Naive thymus-derived CD4-positive, alpha-beta T cell (primary cell): ENCODE results near the gene SPEM3. TPM values are rescaled to one million over a fixed set of nuclear protein-coding genes. Genes with fewer than 3 reads are reported as not detected.
A peak's percentile ranks its signal among the peaks of the same experiment; 100 is the strongest.

ENCODE experiments used
- ATAC-seq: fragments of 150-1000 bp; cut with Tn5 transposase; 2 replicates; pipeline ENCODE4 v1.10.0; 2021; ENCODE audit warnings: mild to moderate bottlenecking, moderate library complexity
- CTCF ChIA-PET: fragments of 350-600 bp; sonication (Branson Sonifier 250); formaldehyde crosslinking; loops from one replicate; lab custom pipeline; 2021; ENCODE audit warnings: antibody characterized with exemption; lab: Charles Lee
- POLR2A ChIA-PET: fragments of 350-600 bp; sonication (Branson Sonifier 250); formaldehyde crosslinking; loops from one replicate; lab custom pipeline; 2021; ENCODE audit warnings: antibody characterized with exemption, inconsistent platforms; lab: Charles Lee
- DNase-seq, 9 donors: peaks; one replicate each; pipeline versions ENCODE4 v3.0.0 to v3.0.0-alpha.2; 2020 to 2022; ENCODE audit warnings: mixed read lengths in 1 of 9
- H3K27ac ChIP-seq: one replicate; pipeline ENCODE4 v1.7.0; 2013; ENCODE audit warnings: mild to moderate bottlenecking, low read depth, low read length, moderate library complexity
- H3K27me3 ChIP-seq, 2 donors: one replicate each; pipeline ENCODE4 v1.7.0; 2013; ENCODE audit warnings: low read length in 2 of 2, mild to moderate bottlenecking in 2 of 2, moderate library complexity in 2 of 2; ENCODE audit not compliant: control insufficient read depth in 2 of 2, insufficient read depth in 2 of 2
- H3K36me3 ChIP-seq, 3 experiments: 1 replicate in 2 of 3; 2 replicates in 1 of 3; pipeline ENCODE4 v1.7.0; 2013; ENCODE audit warnings: low read length in 3 of 3, mild to moderate bottlenecking in 3 of 3, moderate library complexity in 1 of 3; ENCODE audit not compliant: insufficient read depth in 3 of 3, control insufficient read depth in 2 of 3
- H3K4me1 ChIP-seq, 2 donors: one replicate each; pipeline ENCODE4 v1.7.0; 2013; ENCODE audit warnings: low read length in 2 of 2, mild to moderate bottlenecking in 2 of 2, moderate library complexity in 1 of 2; ENCODE audit not compliant: control insufficient read depth in 2 of 2, insufficient read depth in 2 of 2
- H3K4me3 ChIP-seq: 2 replicates; pipeline ENCODE4 v1.7.0; 2013; ENCODE audit warnings: mild to moderate bottlenecking, low read length
- H3K9me3 ChIP-seq, 3 experiments: 1 replicate in 2 of 3; 2 replicates in 1 of 3; pipeline ENCODE4 v1.7.0; 2013; ENCODE audit warnings: low read length in 3 of 3; ENCODE audit not compliant: control insufficient read depth in 2 of 3
- H3K27ac Mint-ChIP-seq, 9 donors: one replicate each; pipeline ENCODE4 v1.8.0; 2020 to 2022; ENCODE audit warnings: mixed read lengths in 9 of 9, mild to moderate bottlenecking in 8 of 9, moderate library complexity in 5 of 9, inconsistent platforms in 2 of 9
- H3K27me3 Mint-ChIP-seq, 5 donors: one replicate each; pipeline ENCODE4 v1.8.0; 2021 to 2022; ENCODE audit warnings: mixed read lengths in 5 of 5, mild to moderate bottlenecking in 1 of 5
- H3K36me3 Mint-ChIP-seq, 5 donors: one replicate each; pipeline ENCODE4 v1.8.0; 2020 to 2022; ENCODE audit warnings: mixed read lengths in 5 of 5, mild to moderate bottlenecking in 3 of 5, inconsistent platforms in 1 of 5
- H3K4me1 Mint-ChIP-seq, 7 donors: one replicate each; pipeline ENCODE4 v1.8.0; 2020 to 2022; ENCODE audit warnings: mixed read lengths in 7 of 7, mild to moderate bottlenecking in 3 of 7, inconsistent platforms in 1 of 7
- H3K4me3 Mint-ChIP-seq, 10 donors: one replicate each; pipeline ENCODE4 v1.8.0; 2020 to 2022; ENCODE audit warnings: mild to moderate bottlenecking in 10 of 10, mixed read lengths in 10 of 10, moderate library complexity in 6 of 10, inconsistent platforms in 2 of 10
- H3K9me3 Mint-ChIP-seq, 11 donors: one replicate each; pipeline ENCODE4 v1.8.0; 2020 to 2022; ENCODE audit warnings: mixed read lengths in 11 of 11, mild to moderate bottlenecking in 4 of 11, inconsistent platforms in 1 of 11, moderate library complexity in 1 of 11
- intact Hi-C, 2 donors: fragments of 100-400 bp; cut with micrococcal nuclease; formaldehyde crosslinking; loops; one replicate each; pipeline ENCODE4 v1.15.1; 2023
- polyA plus RNA-seq, 2 donors: library from polyadenylated mRNA; unstranded; fragments of 300-500 nt; fragmentation: Illumina TruSeq; gene quantifications; one replicate each; pipeline ENCODE4 v1.2.3, GENCODE V29; 2021
- total RNA-seq, 6 experiments: library from RNA in 5 of 6; stranded (reverse) in 5 of 6; gene quantifications; 1 replicate in 5 of 6; 2 replicates in 1 of 6; pipeline ENCODE4 v1.2.3 and lab custom pipeline; 2021 to 2026

Gene SPEM3
- total and polyA plus RNA-seq, 7 experiments from 2014 or later: not detected

DNA sequence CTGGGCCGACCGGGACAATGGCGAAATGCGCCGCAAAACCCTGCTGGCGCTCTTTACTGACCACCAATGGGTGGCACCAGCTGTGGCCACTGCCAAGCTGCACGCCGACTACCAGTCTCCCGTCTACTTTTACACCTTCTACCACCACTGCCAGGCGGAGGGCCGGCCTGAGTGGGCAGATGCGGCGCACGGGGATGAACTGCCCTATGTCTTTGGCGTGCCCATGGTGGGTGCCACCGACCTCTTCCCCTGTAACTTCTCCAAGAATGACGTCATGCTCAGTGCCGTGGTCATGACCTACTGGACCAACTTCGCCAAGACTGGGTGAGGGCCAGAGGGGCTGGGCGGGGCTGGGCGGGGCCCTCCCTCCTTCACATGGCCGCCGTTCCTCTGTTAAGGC is 12.9 kb upstream of the SPEM3 start:
- H3K27me3 ChIP-seq: no peaks in the 10 kb centered on the region
- no peaks in the 10 kb centered on the region for H3K36me3 ChIP-seq
- Mint-ChIP-seq H3K27ac (no peak overlapping the region), H3K4me1 (peaks cover 0 to 7% (median 0%) of the 10 kb centered on the region in 7 donors), H3K4me3 (no peak overlapping the region), H3K9me3 (no peaks in the 10 kb centered on the region), H3K36me3 (no peaks in the 10 kb centered on the region), H3K27me3 (no peaks in the 10 kb centered on the region)
- no peak for DNase-seq
- CTCF ChIA-PET: no interaction called here
- intact Hi-C loops: loop anchor here in 1 of 2 donors (1.0 to 2.0 kb wide), 2 partner anchors 59 to 135 kb away; partner anchors contain the start of gene SLC2A4
- no peaks in the 10 kb centered on the region for H3K4me1 ChIP-seq
- no peak overlapping the region for H3K27ac ChIP-seq
- H3K4me3 ChIP-seq: no peak overlapping the region
- no peaks in the 10 kb centered on the region for H3K9me3 ChIP-seq
- ATAC-seq: no peak
- POLR2A ChIA-PET: no interaction called here

DNA sequence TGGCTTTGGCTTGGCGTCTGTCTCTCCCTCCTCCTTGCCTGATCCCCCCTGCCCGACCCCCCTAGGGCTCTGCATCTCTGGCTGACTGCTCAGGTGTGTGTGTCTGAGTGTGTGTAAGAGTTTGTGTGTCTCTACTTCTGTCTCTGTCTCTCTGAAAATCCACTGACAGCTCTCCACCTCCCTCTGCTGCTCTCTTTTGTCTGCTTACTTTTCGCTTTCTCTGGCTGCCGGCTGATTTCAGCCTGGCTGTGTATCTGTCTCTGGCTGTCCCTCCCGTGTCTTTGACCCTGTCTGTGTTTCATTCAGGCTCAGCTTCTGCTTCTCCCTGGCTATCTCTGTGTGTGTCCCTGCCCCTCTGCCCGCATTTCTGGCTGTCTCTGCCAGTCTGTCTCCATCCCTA is 12.3 kb upstream of the SPEM3 start:
- ATAC-seq: no peak
- POLR2A ChIA-PET: interaction anchor here (1.0 kb wide), 1 partner anchor 13 kb away, joined by 3 read pairs; no protein-coding TSS in a partner anchor
- intact Hi-C loops: loop anchor here in 1 of 2 donors (1.0 to 2.0 kb wide), 2 partner anchors 60 to 136 kb away; partner anchors contain the start of gene SLC2A4

DNA sequence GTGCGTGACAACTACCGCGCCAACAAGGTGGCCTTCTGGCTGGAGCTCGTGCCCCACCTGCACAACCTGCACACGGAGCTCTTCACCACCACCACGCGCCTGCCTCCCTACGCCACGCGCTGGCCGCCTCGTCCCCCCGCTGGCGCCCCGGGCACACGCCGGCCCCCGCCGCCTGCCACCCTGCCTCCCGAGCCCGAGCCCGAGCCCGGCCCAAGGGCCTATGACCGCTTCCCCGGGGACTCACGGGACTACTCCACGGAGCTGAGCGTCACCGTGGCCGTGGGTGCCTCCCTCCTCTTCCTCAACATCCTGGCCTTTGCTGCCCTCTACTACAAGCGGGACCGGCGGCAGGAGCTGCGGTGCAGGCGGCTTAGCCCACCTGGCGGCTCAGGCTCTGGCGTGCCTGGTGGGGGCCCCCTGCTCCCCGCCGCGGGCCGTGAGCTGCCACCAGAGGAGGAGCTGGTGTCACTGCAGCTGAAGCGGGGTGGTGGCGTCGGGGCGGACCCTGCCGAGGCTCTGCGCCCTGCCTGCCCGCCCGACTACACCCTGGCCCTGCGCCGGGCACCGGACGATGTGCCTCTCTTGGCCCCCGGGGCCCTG is 11.5 kb upstream of the SPEM3 start:
- H3K27me3 Mint-ChIP-seq: no peaks in the 10 kb centered on the region
- POLR2A ChIA-PET: interaction anchor here (0.7 to 1.0 kb wide), 2 partner anchors 14 to 44 kb away, joined by 3 read pairs; no protein-coding TSS in a partner anchor
- Histone ChIP-seq H3K4me3 (no peak overlapping the region), H3K4me1 (no peaks in the 10 kb centered on the region), H3K27ac (no peak overlapping the region), H3K9me3 (no peaks in the 10 kb centered on the region), H3K27me3 (no peaks in the 10 kb centered on the region), H3K36me3 (no peaks in the 10 kb centered on the region)
- DNase-seq: no peak
- CTCF ChIA-PET: interaction anchor here (0.5 to 0.7 kb wide), 2 partner anchors 17 to 61 kb away, joined by 3 to 4 read pairs; no protein-coding TSS in a partner anchor
- ATAC-seq: no peak
- H3K4me1 Mint-ChIP-seq: peaks cover 0 to 7% (median 0%) of the 10 kb centered on the region in 7 donors
- no peaks in the 10 kb centered on the region for H3K36me3 Mint-ChIP-seq
- H3K9me3 Mint-ChIP-seq: no peaks in the 10 kb centered on the region
- no peak overlapping the region for H3K27ac Mint-ChIP-seq
- intact Hi-C loops: loop anchor here in 1 of 2 donors (2.0 kb wide), 1 partner anchor 136 kb away; the partner anchor contains the start of gene SLC2A4
- no peak overlapping the region for H3K4me3 Mint-ChIP-seq

More for the DNA sequence above, 12.3 kb upstream of the SPEM3 start:
- H3K36me3 Mint-ChIP-seq: no peaks in the 10 kb centered on the region
- H3K4me1 Mint-ChIP-seq: peaks cover 0 to 7% (median 0%) of the 10 kb centered on the region in 7 donors
- Histone ChIP-seq H3K27me3 (no peaks in the 10 kb centered on the region), H3K4me1 (no peaks in the 10 kb centered on the region), H3K36me3 (no peaks in the 10 kb centered on the region), H3K27ac (no peak overlapping the region), H3K4me3 (no peak overlapping the region), H3K9me3 (no peaks in the 10 kb centered on the region)
- DNase-seq: peak in 1 of 9 donors; percentile 12
- CTCF ChIA-PET: no interaction called here
- peak overlapping the region in 1 of 9 donors; percentile 6 for H3K27ac Mint-ChIP-seq
- no peaks in the 10 kb centered on the region for H3K9me3 Mint-ChIP-seq
- H3K4me3 Mint-ChIP-seq: no peak overlapping the region
- no peaks in the 10 kb centered on the region for H3K27me3 Mint-ChIP-seq

DNA sequence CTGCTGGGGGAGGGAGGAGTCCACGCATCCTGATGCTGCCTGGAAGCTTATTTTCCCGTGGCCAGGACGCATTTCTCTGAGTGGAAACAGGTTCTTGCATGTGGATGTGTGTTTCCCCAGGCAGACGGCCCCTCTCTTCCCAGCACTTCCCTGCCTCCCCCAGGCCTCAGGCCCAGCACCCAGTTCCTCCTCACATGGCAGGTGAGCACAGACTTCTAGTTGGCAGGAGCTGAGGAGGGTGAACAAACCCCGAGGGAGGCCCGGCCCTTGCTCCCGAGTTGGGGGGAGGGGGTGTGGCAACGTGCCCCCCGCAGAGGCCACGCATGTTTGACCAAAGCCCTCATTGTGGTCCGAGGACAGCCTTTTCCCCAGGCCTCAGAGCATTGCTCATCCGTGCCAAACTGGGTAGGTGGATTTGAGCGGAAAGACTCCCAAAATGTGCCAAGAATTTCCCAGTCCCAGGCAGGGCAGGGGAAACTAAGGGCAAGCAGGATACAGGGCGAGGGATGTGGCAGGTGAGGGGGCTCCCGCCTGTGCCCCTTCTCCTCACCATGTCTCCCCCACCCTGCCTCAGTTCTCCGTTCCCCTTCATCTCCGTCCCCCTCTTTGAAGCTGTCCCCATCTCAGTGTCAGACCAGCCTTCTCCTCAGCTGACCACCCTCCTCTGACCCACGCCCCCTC is 10.0 kb upstream of the SPEM3 start:
- no peaks in the 10 kb centered on the region for H3K4me1 ChIP-seq
- POLR2A ChIA-PET: no interaction called here
- intact Hi-C loops: no loop called here
- DNase-seq (no peak), ATAC-seq (no peak)
- Mint-ChIP-seq H3K27ac (peak overlapping the region in 1 of 9 donors; percentile 62), H3K27me3 (no peaks in the 10 kb centered on the region), H3K36me3 (no peaks in the 10 kb centered on the region), H3K4me3 (no peak overlapping the region), H3K4me1 (peaks cover 0 to 7% (median 0%) of the 10 kb centered on the region in 7 donors), H3K9me3 (no peaks in the 10 kb centered on the region)
- CTCF ChIA-PET: no interaction called here
- no peaks in the 10 kb centered on the region for H3K36me3 ChIP-seq
- no peaks in the 10 kb centered on the region for H3K27me3 ChIP-seq
- no peak overlapping the region for H3K27ac ChIP-seq
- H3K9me3 ChIP-seq: no peaks in the 10 kb centered on the region
- no peak overlapping the region for H3K4me3 ChIP-seq

DNA sequence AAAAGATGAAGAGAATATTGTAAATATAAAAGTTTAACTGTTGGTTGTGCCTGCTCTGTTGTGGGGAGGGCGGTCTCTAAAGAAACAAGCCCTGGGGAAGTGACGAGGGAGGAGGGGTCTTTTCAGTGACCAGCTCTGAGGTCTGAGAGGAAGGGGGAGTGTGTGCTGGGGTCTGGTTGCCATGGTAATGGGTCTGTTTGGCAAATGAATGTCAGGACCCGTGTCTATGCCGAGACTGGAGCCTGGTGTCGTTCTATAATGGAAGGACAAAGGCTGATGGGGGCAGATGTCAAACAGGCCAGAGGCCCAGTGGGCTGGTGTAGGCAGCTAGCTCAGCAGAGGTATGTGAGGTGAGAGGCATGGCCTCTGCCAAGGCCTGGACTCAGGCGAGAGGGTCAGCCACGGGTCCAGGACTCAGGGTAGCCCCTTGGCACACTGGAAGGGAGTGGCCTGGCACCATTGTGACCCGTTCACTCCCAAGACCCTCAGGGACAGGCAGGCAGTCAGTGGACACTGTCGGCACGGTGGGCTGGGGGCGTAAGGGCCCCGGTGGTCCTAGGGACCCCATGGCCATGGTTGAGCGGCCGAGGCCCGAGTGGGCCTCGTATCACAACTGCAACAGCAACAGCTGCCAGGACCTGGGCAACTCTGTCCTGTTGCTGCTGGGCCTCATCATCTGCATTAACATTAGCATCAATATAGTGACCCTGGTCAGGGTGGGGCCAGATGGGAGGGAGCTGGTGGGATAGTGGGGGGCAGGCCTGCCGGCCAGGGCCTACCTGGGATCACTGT is 8.6 kb upstream of the SPEM3 start, which contains the start of gene SPEM1:
SPEM1 (plus strand) TSS at position 506 of the 792 bp plus-strand sequence; CDS start at position 567, 61 bp downstream.
- H3K36me3 Mint-ChIP-seq: no peaks in the 10 kb centered on the region
- DNase-seq (no peak), ATAC-seq (no peak)
- Histone ChIP-seq H3K4me3 (no peak within 1 kb of the TSS), H3K9me3 (no peaks in the 10 kb centered on the region), H3K27me3 (no peaks in the 10 kb centered on the region), H3K4me1 (no peaks in the 10 kb centered on the region), H3K36me3 (no peaks in the 10 kb centered on the region), H3K27ac (no peak within 1 kb of the TSS)
- peaks cover 0 to 3% (median 0%) of the 10 kb centered on the region in 5 donors for H3K27me3 Mint-ChIP-seq
- H3K9me3 Mint-ChIP-seq: no peaks in the 10 kb centered on the region
- peak within 1 kb of the TSS in 1 of 9 donors; percentile 38 for H3K27ac Mint-ChIP-seq
- ChIA-PET CTCF (interaction anchor here (2.4 kb wide), 1 partner anchor 65 kb away, joined by 7 read pairs; the partner anchor contains the start of gene TMEM95), POLR2A (no interaction called here)
- peaks cover 0 to 7% (median 0%) of the 10 kb centered on the region in 7 donors for H3K4me1 Mint-ChIP-seq
- H3K4me3 Mint-ChIP-seq: no peak within 1 kb of the TSS
- intact Hi-C loops: no loop called here

DNA sequence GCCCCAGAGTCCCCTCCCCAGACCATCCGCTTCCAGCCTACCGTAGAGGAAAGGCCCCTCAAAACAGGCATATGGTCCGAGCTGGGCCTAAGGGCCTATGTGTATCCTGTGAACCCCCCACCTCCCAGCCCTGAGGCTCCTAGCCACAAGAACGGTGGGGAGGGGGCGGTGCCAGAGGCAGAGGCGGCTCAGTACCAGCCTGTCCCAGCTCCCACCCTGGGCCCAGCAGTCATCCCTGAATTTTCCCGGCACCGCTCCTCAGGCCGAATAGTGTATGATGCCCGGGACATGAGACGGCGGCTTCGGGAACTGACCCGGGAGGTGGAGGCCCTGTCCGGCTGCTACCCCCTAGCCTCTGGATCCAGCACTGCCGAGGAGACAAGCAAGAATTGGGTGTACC is 7.5 kb upstream of the SPEM3 start:
- Mint-ChIP-seq H3K4me1 (peaks cover 0 to 7% (median 0%) of the 10 kb centered on the region in 7 donors), H3K27ac (no peak overlapping the region), H3K27me3 (peaks cover 0 to 3% (median 0%) of the 10 kb centered on the region in 5 donors), H3K4me3 (no peak overlapping the region), H3K36me3 (no peaks in the 10 kb centered on the region), H3K9me3 (no peaks in the 10 kb centered on the region)
- Histone ChIP-seq H3K36me3 (no peaks in the 10 kb centered on the region), H3K4me1 (no peaks in the 10 kb centered on the region), H3K27ac (no peak overlapping the region), H3K9me3 (no peaks in the 10 kb centered on the region), H3K4me3 (no peak overlapping the region), H3K27me3 (no peaks in the 10 kb centered on the region)
- intact Hi-C loops: no loop called here
- DNase-seq (no peak), ATAC-seq (no peak)
- CTCF ChIA-PET: interaction anchor here (2.4 kb wide), 1 partner anchor 66 kb away, joined by 7 read pairs; the partner anchor contains the start of gene TMEM95
- POLR2A ChIA-PET: interaction anchor here (0.8 kb wide), 1 partner anchor 55 kb away, joined by 3 read pairs; no protein-coding TSS in a partner anchor
